Measurements from ENCODE around the gene B3GNT8. TPM values are rescaled to one million over a fixed set of nuclear protein-coding genes. Genes with fewer than 3 reads are reported as not detected.
A peak's percentile ranks its signal among the peaks of the same experiment; 100 is the strongest.

The B3GNT8 gene
- total RNA-seq, 1 experiment from 2014 or later: 0.96 TPM

DNA sequence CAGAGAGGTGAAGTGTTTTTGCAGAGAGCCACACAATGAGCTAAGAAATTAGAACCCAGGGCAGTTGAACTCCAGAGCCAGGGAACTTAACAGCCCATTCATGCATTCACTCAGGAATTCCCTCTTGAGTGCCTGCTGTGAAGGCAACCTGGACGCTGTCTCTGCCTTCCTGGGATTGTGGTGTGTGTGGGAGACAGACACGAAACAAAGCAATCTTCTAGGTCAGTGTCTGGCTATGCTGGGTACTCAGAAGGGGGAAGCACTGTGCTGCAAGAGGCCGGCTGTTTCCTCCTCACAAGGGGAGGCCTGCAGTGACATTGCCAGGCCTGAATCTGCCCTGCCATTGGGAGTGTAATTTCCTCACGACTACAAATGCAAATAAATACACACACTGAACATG is 19.9 kb downstream of the B3GNT8 start:
- H2AFZ ChIP-seq (ENCODE audit: low read length): no peak overlapping the region
- no CpG with 5 or more reads among the region's 4 CpGs for WGBS (ENCODE audit: extremely low coverage, insufficient read length, low lambda C conversion rate)
- H3K56ac ChIP-seq (ENCODE audit: insufficient read length, low read depth, low read length): no peak overlapping the region
- peaks cover 3% of the 10 kb centered on the region for H4K20me1 ChIP-seq (ENCODE audit: control insufficient read depth, insufficient read depth, insufficient read length)
- peak; percentile 67 for DNase-seq
- H3K79me1 ChIP-seq (ENCODE audit: insufficient read depth, low read depth, low read length, poor library complexity, severe bottlenecking): no peaks in the 10 kb centered on the region
- H2BK5ac ChIP-seq (ENCODE audit: insufficient read length, low read length): no peak overlapping the region
- no peak overlapping the region for H2BK12ac ChIP-seq (ENCODE audit: insufficient read length, low read depth, low read length)
- H3K27ac Mint-ChIP-seq: peak overlapping the region; percentile 38 to 95 (median 62)
- no peak overlapping the region for H2AK5ac ChIP-seq (ENCODE audit: insufficient read length, low read length)
- peak overlapping the region; percentile 24 for H3K27ac ChIP-seq (ENCODE audit: insufficient read length, low read depth, low read length)
- H2BK20ac ChIP-seq (ENCODE audit: low read depth, low read length, poor library complexity, severe bottlenecking): no peak overlapping the region
- no peak overlapping the region for H2BK120ac ChIP-seq (ENCODE audit: low read depth, low read length, poor library complexity, severe bottlenecking)
- no peaks in the 10 kb centered on the region for H3K9me3 Mint-ChIP-seq
- H3T11ph ChIP-seq (ENCODE audit: low read length): no peak overlapping the region
- no peaks in the 10 kb centered on the region for H3K79me2 ChIP-seq (ENCODE audit: insufficient read depth, low read length)
- H3K27me3 Mint-ChIP-seq (ENCODE audit: low read depth): no peaks in the 10 kb centered on the region
- no peak overlapping the region for H4K91ac ChIP-seq (ENCODE audit: insufficient read length, low read depth, low read length)
- no peak overlapping the region for H4K5ac ChIP-seq (ENCODE audit: insufficient read length, low read depth, low read length)
- no peak overlapping the region for H3K18ac ChIP-seq (ENCODE audit: insufficient read length, low read depth, low read length)
- no peak overlapping the region for H3K14ac ChIP-seq (ENCODE audit: insufficient read depth, low read length)
- H2BK15ac ChIP-seq (ENCODE audit: low read depth, low read length): no peak overlapping the region
- no peaks in the 10 kb centered on the region for H3K27me3 ChIP-seq (ENCODE audit: insufficient read depth, low read length)
- H3K36me3 Mint-ChIP-seq (ENCODE audit: insufficient read depth in 1 of 3, low read depth in 3 of 3): peaks cover 0 to 4% (median 4%) of the 10 kb centered on the region in 3 experiments; a peak in 2 of 7 replicates
- H3K9me3 ChIP-seq (ENCODE audit: control insufficient read depth, low read depth, low read length): no peaks in the 10 kb centered on the region
- no peak overlapping the region for H3K23ac ChIP-seq (ENCODE audit: insufficient read length, low read depth, low read length)
- peaks cover 7 to 18% of the 10 kb centered on the region in 2 experiments for H3K4me1 Mint-ChIP-seq
- no peak overlapping the region; a peak in 1 of 5 replicates for H3K4me3 Mint-ChIP-seq
- no peaks in the 10 kb centered on the region; the same call in 1 of the 2 replicates for H3K4me1 ChIP-seq (ENCODE audit: insufficient read depth, low read length)
- H3K23me2 ChIP-seq (ENCODE audit: insufficient read length, low read depth, low read length, poor library complexity, severe bottlenecking): no peaks in the 10 kb centered on the region
- no peak overlapping the region for H3K9ac ChIP-seq (ENCODE audit: extremely low read depth, insufficient read length, low read length)
- H3K4me2 ChIP-seq (ENCODE audit: insufficient read depth, insufficient read length, low read length): no peak overlapping the region
- no peak overlapping the region for H4K8ac ChIP-seq (replicated peaks; ENCODE audit: insufficient read length, low read depth, low read length)
- TF ChIP-seq, protein P1, sequence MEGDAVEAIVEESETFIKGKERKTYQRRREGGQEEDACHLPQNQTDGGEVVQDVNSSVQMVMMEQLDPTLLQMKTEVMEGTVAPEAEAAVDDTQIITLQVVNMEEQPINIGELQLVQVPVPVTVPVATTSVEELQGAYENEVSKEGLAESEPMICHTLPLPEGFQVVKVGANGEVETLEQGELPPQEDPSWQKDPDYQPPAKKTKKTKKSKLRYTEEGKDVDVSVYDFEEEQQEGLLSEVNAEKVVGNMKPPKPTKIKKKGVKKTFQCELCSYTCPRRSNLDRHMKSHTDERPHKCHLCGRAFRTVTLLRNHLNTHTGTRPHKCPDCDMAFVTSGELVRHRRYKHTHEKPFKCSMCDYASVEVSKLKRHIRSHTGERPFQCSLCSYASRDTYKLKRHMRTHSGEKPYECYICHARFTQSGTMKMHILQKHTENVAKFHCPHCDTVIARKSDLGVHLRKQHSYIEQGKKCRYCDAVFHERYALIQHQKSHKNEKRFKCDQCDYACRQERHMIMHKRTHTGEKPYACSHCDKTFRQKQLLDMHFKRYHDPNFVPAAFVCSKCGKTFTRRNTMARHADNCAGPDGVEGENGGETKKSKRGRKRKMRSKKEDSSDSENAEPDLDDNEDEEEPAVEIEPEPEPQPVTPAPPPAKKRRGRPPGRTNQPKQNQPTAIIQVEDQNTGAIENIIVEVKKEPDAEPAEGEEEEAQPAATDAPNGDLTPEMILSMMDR (conservative IDR thresholded peaks at IDR 0.05): no peak
- H3K4ac ChIP-seq (ENCODE audit: low read depth, low read length): no peak overlapping the region
